Measurements from ENCODE around the gene AXDND1. TPM values are rescaled to one million over a fixed set of nuclear protein-coding genes. Genes with fewer than 3 reads are reported as not detected.

AXDND1 gene
- total and polyA plus RNA-seq, 2 of the 8 experiments (the other 6 are each of a cell fraction or from before 2014, with no cell fraction given) = 0.61 TPM; not detected in 1

- H3K4me3 ChIP-seq (ENCODE audit: extremely low read depth in 1 of 4, insufficient read depth in 2 of 4, low read depth in 3 of 4, low read length in 4 of 4) = no peak overlapping the region
- no peak overlapping the region for H3K9ac ChIP-seq (replicated peaks in 1 of 4; ENCODE audit: extremely low read depth in 1 of 4, low read depth in 3 of 4, low read length in 3 of 4)
- H3K4me1 ChIP-seq (replicated peaks in 1 of 4; ENCODE audit: control insufficient read depth in 3 of 4, insufficient read depth in 4 of 4, low read length in 3 of 4) = no peaks in the 10 kb centered on the region
- H3K27ac ChIP-seq (ENCODE audit: low read depth, low read length) = no peak overlapping the region
- H3K27me3 ChIP-seq (replicated peaks in 1 of 4; ENCODE audit: control insufficient read depth in 3 of 4, extremely low read depth in 1 of 4, insufficient read depth in 3 of 4, low read length in 3 of 4) = no peaks in the 10 kb centered on the region
- H3K18ac ChIP-seq (ENCODE audit: extremely low read depth, low read length) = no peak overlapping the region
- ChIA-PET POLR2A (ENCODE audit: partially characterized antibody) (no interaction called here), CTCF (ENCODE audit: partially characterized antibody) (interaction anchor here (0.7 to 2.4 kb wide), 16 partner anchors 8 to 369 kb away, joined by 3 to 12 read pairs (median 4); no protein-coding TSS in a partner anchor)
- H3K79me2 ChIP-seq (ENCODE audit: control insufficient read depth in 1 of 2, insufficient read depth in 2 of 2, low read length in 2 of 2) = no peaks in the 10 kb centered on the region
- H3K23me2 ChIP-seq (ENCODE audit: low read depth, low read length) = no peaks in the 10 kb centered on the region
- H3K4me2 ChIP-seq (ENCODE audit: insufficient read depth in 1 of 2, low read depth in 2 of 2, low read length in 2 of 2) = no peak overlapping the region
- H3K56ac ChIP-seq (replicated peaks; ENCODE audit: insufficient read length, low read depth, low read length) = no peak overlapping the region
- no peak overlapping the region for H2BK5ac ChIP-seq (ENCODE audit: low read depth, low read length)
- H3K23ac ChIP-seq (ENCODE audit: insufficient read length) = no peak overlapping the region
- no peak overlapping the region for H4K5ac ChIP-seq (ENCODE audit: insufficient read length, low read depth, low read length)
- H3K9me3 ChIP-seq (ENCODE audit: insufficient read depth in 2 of 2, low read depth in 1 of 2, low read length in 1 of 2) = no peaks in the 10 kb centered on the region
- H4K91ac ChIP-seq (replicated peaks; ENCODE audit: insufficient read length, low read length) = no peak overlapping the region
- no peak for FAIRE-seq
- DNase-seq (ENCODE audit: low read depth in 1 of 2, low spot score in 2 of 2) = no peak
- no peak overlapping the region for H2AK5ac ChIP-seq (ENCODE audit: low read depth, low read length)
- no peak overlapping the region for H2AFZ ChIP-seq (ENCODE audit: low read length)
- no peaks in the 10 kb centered on the region for H3K79me1 ChIP-seq (ENCODE audit: low read depth, low read length)
- no peak overlapping the region for H3K14ac ChIP-seq (ENCODE audit: insufficient read length)
- no peak overlapping the region for H2BK20ac ChIP-seq (ENCODE audit: low read length)
- no peak overlapping the region for H4K8ac ChIP-seq (ENCODE audit: extremely low read depth, insufficient read depth, low read length)
- WGBS, 2 experiments (ENCODE audit: extremely low coverage in 1 of 2, insufficient coverage in 1 of 2, insufficient read length in 1 of 2, insufficient replicate concordance in 2 of 2, low coverage in 1 of 2, low lambda C conversion rate in 2 of 2, missing lambda C conversion rate in 1 of 2) = 91% methylated on average over 14 of the region's 14 CpGs; no CpG with 5 or more reads in 1 of the 2 experiments
- no peaks in the 10 kb centered on the region for H4K20me1 ChIP-seq (replicated peaks in 1 of 2; ENCODE audit: control insufficient read depth in 1 of 2, insufficient read depth in 2 of 2, low read length in 2 of 2)
- no peak overlapping the region for H2BK120ac ChIP-seq (replicated peaks; ENCODE audit: low read depth, low read length)
- no peak overlapping the region for H2BK15ac ChIP-seq (ENCODE audit: low read length)
- no peaks in the 10 kb centered on the region for H3K36me3 ChIP-seq (ENCODE audit: control insufficient read depth in 2 of 4, insufficient read depth in 4 of 4, low read length in 3 of 4)
- H3K4ac ChIP-seq (replicated peaks; ENCODE audit: insufficient read length, low read depth, low read length) = no peak overlapping the region
- H2BK12ac ChIP-seq (ENCODE audit: low read depth, low read length) = no peak overlapping the region
- TF ChIP-seq FOSL1 (IDR thresholded peaks at IDR 0.05; ENCODE audit: insufficient read depth, low read depth, low read length) (no peak), EZH2 (IDR thresholded peaks at IDR 0.05; ENCODE audit: low read depth, low read length, severe bottlenecking) (no peak), CHD2 (IDR thresholded peaks at IDR 0.05; ENCODE audit: low read length) (no peak), EGR1 (IDR thresholded peaks at IDR 0.05; ENCODE audit: borderline replicate concordance, low read depth, low read length) (no peak), KDM5A (IDR thresholded peaks at IDR 0.05; ENCODE audit: low read length) (no peak), KDM4A (IDR thresholded peaks at IDR 0.05; ENCODE audit: low read depth, low read length, severe bottlenecking) (no peak), CREB1 (IDR thresholded peaks at IDR 0.05) (no peak), RXRA (IDR thresholded peaks at IDR 0.05; ENCODE audit: insufficient read depth, low read depth, low read length) (no peak), YY1 (IDR thresholded peaks at IDR 0.05; ENCODE audit: low read depth, low read length) (no peak), SIN3A (conservative IDR thresholded peaks at IDR 0.05 in 1 of 2, IDR thresholded peaks at IDR 0.05 in 1 of 2; ENCODE audit: low read depth in 1 of 2, low read length in 2 of 2) (no peak)
- TF ChIP-seq, protein P1, sequence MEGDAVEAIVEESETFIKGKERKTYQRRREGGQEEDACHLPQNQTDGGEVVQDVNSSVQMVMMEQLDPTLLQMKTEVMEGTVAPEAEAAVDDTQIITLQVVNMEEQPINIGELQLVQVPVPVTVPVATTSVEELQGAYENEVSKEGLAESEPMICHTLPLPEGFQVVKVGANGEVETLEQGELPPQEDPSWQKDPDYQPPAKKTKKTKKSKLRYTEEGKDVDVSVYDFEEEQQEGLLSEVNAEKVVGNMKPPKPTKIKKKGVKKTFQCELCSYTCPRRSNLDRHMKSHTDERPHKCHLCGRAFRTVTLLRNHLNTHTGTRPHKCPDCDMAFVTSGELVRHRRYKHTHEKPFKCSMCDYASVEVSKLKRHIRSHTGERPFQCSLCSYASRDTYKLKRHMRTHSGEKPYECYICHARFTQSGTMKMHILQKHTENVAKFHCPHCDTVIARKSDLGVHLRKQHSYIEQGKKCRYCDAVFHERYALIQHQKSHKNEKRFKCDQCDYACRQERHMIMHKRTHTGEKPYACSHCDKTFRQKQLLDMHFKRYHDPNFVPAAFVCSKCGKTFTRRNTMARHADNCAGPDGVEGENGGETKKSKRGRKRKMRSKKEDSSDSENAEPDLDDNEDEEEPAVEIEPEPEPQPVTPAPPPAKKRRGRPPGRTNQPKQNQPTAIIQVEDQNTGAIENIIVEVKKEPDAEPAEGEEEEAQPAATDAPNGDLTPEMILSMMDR (IDR thresholded peaks at IDR 0.05; ENCODE audit: control extremely low read depth in 1 of 3, insufficient read depth in 1 of 3, low read depth in 1 of 3, low read length in 3 of 3) = no peak
Observed at GRCh38 chr1:179448437-179449149, 82.8 kb downstream of the AXDND1 start.
